DND-41 (cell line): ENCODE data around the gene PHYHIPL.

Source experiments
- CTCF ChIP-seq: IDR thresholded peaks from 2 replicates; pipeline ENCODE4 v1.5.1; 2012; ENCODE audit warnings: borderline replicate concordance, low read length, moderate library complexity, mild to moderate bottlenecking; ENCODE audit not compliant: poor library complexity, severe bottlenecking; ENCODE audit errors: extremely low read depth
- EZH2 ChIP-seq: IDR thresholded peaks from 3 replicates; pipeline ENCODE4 v1.6.1; 2012; ENCODE audit warnings: borderline replicate concordance, low read depth, mild to moderate bottlenecking, moderate library complexity, low read length, inconsistent platforms; ENCODE audit not compliant: severe bottlenecking

DNA sequence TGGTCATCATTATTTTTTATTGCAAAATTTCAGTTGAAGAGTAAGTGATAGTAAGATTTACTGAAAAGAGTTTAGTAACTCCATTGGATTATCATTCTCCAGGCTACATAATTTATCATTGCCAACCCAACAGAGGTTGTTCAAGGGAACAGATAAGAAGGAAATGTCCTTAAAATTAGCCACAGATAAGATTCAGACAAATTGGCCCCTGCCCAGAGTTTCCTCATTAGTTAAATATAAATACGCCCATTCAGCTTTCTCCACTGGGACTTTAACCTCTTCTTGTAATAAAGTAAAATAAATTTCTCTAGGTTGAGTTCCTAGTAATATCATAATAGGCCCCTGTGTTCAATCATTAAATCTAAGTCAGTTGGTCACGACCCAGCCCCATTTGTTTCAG, 27.7 kb upstream of the PHYHIPL start:
- TF ChIP-seq CTCF (no peak), EZH2 (no peak)
